ENCODE measurements around the gene CCL25. TPM values are rescaled to one million over a fixed set of nuclear protein-coding genes. Genes with fewer than 3 reads are reported as not detected.

The CCL25 gene
- total and polyA plus RNA-seq, 2 of the 13 experiments (the other 11 are each of a cell fraction or from before 2014, with no cell fraction given), result not detected

- TF ChIP-seq ATF3 (CRISPR knock-in tag; IDR thresholded peaks at IDR 0.05) (peak; percentile 52; the same call in 1 of the 2 replicates), ATRX (CRISPR knock-in tag; IDR thresholded peaks at IDR 0.05; ENCODE audit: borderline replicate concordance) (no peak), TEAD3 (CRISPR knock-in tag; optimal IDR thresholded peaks at IDR 0.05; ENCODE audit: borderline replicate concordance) (peak; percentile 76), ZNF770 (CRISPR knock-in tag; IDR thresholded peaks at IDR 0.05) (0 out of 2 replicates have a peak, but pooled peaks have one; percentile 18), ZBED4 (CRISPR knock-in tag; IDR thresholded peaks at IDR 0.05; ENCODE audit: borderline replicate concordance) (no peak), KDM4B (CRISPR knock-in tag; IDR thresholded peaks at IDR 0.05) (no peak), JUNB (CRISPR knock-in tag; IDR thresholded peaks at IDR 0.05; ENCODE audit: borderline replicate concordance) (no peak)
- TF ChIP-seq, protein P1, sequence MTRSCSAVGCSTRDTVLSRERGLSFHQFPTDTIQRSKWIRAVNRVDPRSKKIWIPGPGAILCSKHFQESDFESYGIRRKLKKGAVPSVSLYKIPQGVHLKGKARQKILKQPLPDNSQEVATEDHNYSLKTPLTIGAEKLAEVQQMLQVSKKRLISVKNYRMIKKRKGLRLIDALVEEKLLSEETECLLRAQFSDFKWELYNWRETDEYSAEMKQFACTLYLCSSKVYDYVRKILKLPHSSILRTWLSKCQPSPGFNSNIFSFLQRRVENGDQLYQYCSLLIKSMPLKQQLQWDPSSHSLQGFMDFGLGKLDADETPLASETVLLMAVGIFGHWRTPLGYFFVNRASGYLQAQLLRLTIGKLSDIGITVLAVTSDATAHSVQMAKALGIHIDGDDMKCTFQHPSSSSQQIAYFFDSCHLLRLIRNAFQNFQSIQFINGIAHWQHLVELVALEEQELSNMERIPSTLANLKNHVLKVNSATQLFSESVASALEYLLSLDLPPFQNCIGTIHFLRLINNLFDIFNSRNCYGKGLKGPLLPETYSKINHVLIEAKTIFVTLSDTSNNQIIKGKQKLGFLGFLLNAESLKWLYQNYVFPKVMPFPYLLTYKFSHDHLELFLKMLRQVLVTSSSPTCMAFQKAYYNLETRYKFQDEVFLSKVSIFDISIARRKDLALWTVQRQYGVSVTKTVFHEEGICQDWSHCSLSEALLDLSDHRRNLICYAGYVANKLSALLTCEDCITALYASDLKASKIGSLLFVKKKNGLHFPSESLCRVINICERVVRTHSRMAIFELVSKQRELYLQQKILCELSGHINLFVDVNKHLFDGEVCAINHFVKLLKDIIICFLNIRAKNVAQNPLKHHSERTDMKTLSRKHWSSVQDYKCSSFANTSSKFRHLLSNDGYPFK (CRISPR knock-in tag; IDR thresholded peaks at IDR 0.05; ENCODE audit: borderline replicate concordance), result no peak
- TF ChIP-seq, protein P2, sequence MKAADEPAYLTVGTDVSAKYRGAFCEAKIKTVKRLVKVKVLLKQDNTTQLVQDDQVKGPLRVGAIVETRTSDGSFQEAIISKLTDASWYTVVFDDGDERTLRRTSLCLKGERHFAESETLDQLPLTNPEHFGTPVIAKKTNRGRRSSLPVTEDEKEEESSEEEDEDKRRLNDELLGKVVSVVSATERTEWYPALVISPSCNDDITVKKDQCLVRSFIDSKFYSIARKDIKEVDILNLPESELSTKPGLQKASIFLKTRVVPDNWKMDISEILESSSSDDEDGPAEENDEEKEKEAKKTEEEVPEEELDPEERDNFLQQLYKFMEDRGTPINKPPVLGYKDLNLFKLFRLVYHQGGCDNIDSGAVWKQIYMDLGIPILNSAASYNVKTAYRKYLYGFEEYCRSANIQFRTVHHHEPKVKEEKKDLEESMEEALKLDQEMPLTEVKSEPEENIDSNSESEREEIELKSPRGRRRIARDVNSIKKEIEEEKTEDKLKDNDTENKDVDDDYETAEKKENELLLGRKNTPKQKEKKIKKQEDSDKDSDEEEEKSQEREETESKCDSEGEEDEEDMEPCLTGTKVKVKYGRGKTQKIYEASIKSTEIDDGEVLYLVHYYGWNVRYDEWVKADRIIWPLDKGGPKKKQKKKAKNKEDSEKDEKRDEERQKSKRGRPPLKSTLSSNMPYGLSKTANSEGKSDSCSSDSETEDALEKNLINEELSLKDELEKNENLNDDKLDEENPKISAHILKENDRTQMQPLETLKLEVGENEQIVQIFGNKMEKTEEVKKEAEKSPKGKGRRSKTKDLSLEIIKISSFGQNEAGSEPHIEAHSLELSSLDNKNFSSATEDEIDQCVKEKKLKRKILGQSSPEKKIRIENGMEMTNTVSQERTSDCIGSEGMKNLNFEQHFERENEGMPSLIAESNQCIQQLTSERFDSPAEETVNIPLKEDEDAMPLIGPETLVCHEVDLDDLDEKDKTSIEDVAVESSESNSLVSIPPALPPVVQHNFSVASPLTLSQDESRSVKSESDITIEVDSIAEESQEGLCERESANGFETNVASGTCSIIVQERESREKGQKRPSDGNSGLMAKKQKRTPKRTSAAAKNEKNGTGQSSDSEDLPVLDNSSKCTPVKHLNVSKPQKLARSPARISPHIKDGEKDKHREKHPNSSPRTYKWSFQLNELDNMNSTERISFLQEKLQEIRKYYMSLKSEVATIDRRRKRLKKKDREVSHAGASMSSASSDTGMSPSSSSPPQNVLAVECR (CRISPR knock-in tag; IDR thresholded peaks at IDR 0.05; ENCODE audit: borderline replicate concordance), result no peak
- TF ChIP-seq, protein P3, sequence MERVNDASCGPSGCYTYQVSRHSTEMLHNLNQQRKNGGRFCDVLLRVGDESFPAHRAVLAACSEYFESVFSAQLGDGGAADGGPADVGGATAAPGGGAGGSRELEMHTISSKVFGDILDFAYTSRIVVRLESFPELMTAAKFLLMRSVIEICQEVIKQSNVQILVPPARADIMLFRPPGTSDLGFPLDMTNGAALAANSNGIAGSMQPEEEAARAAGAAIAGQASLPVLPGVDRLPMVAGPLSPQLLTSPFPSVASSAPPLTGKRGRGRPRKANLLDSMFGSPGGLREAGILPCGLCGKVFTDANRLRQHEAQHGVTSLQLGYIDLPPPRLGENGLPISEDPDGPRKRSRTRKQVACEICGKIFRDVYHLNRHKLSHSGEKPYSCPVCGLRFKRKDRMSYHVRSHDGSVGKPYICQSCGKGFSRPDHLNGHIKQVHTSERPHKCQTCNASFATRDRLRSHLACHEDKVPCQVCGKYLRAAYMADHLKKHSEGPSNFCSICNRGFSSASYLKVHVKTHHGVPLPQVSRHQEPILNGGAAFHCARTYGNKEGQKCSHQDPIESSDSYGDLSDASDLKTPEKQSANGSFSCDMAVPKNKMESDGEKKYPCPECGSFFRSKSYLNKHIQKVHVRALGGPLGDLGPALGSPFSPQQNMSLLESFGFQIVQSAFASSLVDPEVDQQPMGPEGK (CRISPR knock-in tag; IDR thresholded peaks at IDR 0.05), result 0 out of 2 replicates have a peak, but pooled peaks have one; percentile 33
Measured at GRCh38 chr19:8081569-8082550, 29.3 kb downstream of the CCL25 start (continued).

Measured in HepG2 (cell line).